A549 (cell line): ENCODE measurements around the gene DRD1.
"Not testable (repeated sequence)": the region's sequence is repeated elsewhere in the genome, so short reads cannot be mapped to it uniquely, and the experiment has no call there.

ENCODE experiments used
- CHD2 ChIP-seq: fragments of 150-350 bp; IDR thresholded peaks from 2 replicates; pipeline ENCODE4 v1.6.1; 2014; ENCODE audit warnings: low read length; ENCODE audit not compliant: partially characterized antibody
- EP300 ChIP-seq, 2 experiments: fragments of >200 bp; sonication (Bioruptor Twin); formaldehyde crosslinking; IDR thresholded peaks; 2 replicates in 1 of 2; 3 replicates in 1 of 2; pipeline ENCODE4 v1.6.1; 2016 to 2017
- GATA3 ChIP-seq: IDR thresholded peaks from 2 replicates; pipeline ENCODE4 v1.6.1; 2012; ENCODE audit warnings: borderline replicate concordance
- HOXA7 ChIP-seq: fragments of 250-450 bp; sonication (Bioruptor Pico); IDR thresholded peaks from 2 replicates; pipeline ENCODE4 v1.5.0; 2020; ENCODE audit warnings: mild to moderate bottlenecking, moderate library complexity
- JUNB ChIP-seq: fragments of >200 bp; sonication (Bioruptor Twin); formaldehyde crosslinking; IDR thresholded peaks from 2 replicates; pipeline ENCODE4 v1.6.1; 2016
- POLR2A ChIP-seq: IDR thresholded peaks from 2 replicates; pipeline ENCODE4 v1.6.1; 2012; ENCODE audit warnings: mild to moderate bottlenecking, low read length
- RAD21 ChIP-seq, 2 experiments: fragments of >200 bp in 1 of 2; sonication (Bioruptor Twin) in 1 of 2; formaldehyde crosslinking in 1 of 2; IDR thresholded peaks in 1 of 2; conservative IDR thresholded peaks in 1 of 2; 2 replicates in 1 of 2; 3 replicates in 1 of 2; pipeline ENCODE4 v1.6.1; 2012 to 2018; ENCODE audit warnings: inconsistent platforms in 1 of 2
- RCOR1 ChIP-seq: fragments of 150-350 bp; IDR thresholded peaks from 2 replicates; pipeline ENCODE4 v1.6.1; 2014; ENCODE audit warnings: antibody characterized with exemption, low read length, low read depth
- RFX5 ChIP-seq: fragments of 450-650 bp; IDR thresholded peaks from 2 replicates; pipeline ENCODE4 v1.7.1; 2014; ENCODE audit warnings: antibody characterized with exemption, mild to moderate bottlenecking, moderate library complexity
- SMC3 ChIP-seq: fragments of >200 bp; sonication (Bioruptor Twin); formaldehyde crosslinking; IDR thresholded peaks from 3 replicates; pipeline ENCODE4 v1.6.1; 2018; ENCODE audit warnings: inconsistent platforms
- ZFP36 ChIP-seq: fragments of 450-650 bp; IDR thresholded peaks from 2 replicates; pipeline ENCODE4 v1.6.1; 2014; ENCODE audit warnings: borderline replicate concordance; ENCODE audit not compliant: partially characterized antibody
- ZSCAN20 ChIP-seq: fragments of 250-450 bp; sonication (Bioruptor Pico); IDR thresholded peaks from 2 replicates; pipeline ENCODE4 v1.8.0; 2022; ENCODE audit warnings: mild to moderate bottlenecking, moderate library complexity
- TF ChIP-seq, protein P1 (sequence below): fragments of >200 bp; sonication (Bioruptor Twin); formaldehyde crosslinking; IDR thresholded peaks from 3 replicates; pipeline ENCODE4 v1.5.1; 2016
- TF ChIP-seq, protein P2 (sequence below): fragments of 200-600 bp; sonication (generic); IDR thresholded peaks from 2 replicates; pipeline ENCODE4 v1.6.1; 2016; ENCODE audit warnings: antibody characterized with exemption, mild to moderate bottlenecking, moderate library complexity

DNA sequence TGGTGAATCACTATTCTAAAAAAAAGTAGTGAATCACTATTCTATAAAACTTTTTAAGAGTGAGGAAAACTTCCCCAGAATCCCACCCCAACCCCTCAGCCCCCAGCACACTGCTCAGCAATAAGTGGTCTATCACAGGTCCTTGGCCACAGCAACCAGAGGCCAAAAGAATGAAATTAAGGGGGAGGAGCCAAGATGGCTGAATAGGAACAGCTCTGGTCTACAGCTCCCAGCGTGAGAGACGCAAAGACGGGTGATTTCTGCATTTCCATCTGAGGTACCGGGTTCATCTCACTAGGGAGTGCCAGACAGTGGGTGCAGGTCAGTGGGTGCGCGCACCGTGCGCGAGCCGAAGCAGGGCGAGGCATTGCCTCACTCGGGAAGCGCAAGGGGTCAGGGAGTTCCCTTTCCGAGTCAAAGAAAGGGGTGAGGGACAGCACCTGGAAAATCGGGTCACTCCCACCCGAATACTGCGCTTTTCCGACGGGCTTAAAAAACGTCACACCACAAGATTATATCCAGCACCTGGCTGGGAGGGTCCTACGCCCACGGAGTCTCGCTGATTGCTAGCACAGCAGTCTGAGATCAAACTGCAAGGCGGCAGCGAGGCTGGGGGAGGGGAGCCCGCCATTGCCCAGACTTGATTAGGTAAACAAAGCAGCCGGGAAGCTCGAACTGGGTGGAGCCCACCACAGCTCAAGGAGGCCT, 46.2 kb downstream of the DRD1 start:
- TF ChIP-seq SMC3; EP300 (IDR thresholded peaks at IDR 0.05); HOXA7; JUNB; POLR2A; GATA3; RFX5; RCOR1; RAD21 (conservative IDR thresholded peaks at IDR 0.05 in 1 of 2, IDR thresholded peaks at IDR 0.05 in 1 of 2); ZFP36; CHD2; ZSCAN20 (CRISPR knock-in tag): not testable (repeated sequence)
- TF ChIP-seq, protein P1, sequence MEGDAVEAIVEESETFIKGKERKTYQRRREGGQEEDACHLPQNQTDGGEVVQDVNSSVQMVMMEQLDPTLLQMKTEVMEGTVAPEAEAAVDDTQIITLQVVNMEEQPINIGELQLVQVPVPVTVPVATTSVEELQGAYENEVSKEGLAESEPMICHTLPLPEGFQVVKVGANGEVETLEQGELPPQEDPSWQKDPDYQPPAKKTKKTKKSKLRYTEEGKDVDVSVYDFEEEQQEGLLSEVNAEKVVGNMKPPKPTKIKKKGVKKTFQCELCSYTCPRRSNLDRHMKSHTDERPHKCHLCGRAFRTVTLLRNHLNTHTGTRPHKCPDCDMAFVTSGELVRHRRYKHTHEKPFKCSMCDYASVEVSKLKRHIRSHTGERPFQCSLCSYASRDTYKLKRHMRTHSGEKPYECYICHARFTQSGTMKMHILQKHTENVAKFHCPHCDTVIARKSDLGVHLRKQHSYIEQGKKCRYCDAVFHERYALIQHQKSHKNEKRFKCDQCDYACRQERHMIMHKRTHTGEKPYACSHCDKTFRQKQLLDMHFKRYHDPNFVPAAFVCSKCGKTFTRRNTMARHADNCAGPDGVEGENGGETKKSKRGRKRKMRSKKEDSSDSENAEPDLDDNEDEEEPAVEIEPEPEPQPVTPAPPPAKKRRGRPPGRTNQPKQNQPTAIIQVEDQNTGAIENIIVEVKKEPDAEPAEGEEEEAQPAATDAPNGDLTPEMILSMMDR: not testable (repeated sequence)
- TF ChIP-seq, protein P2, sequence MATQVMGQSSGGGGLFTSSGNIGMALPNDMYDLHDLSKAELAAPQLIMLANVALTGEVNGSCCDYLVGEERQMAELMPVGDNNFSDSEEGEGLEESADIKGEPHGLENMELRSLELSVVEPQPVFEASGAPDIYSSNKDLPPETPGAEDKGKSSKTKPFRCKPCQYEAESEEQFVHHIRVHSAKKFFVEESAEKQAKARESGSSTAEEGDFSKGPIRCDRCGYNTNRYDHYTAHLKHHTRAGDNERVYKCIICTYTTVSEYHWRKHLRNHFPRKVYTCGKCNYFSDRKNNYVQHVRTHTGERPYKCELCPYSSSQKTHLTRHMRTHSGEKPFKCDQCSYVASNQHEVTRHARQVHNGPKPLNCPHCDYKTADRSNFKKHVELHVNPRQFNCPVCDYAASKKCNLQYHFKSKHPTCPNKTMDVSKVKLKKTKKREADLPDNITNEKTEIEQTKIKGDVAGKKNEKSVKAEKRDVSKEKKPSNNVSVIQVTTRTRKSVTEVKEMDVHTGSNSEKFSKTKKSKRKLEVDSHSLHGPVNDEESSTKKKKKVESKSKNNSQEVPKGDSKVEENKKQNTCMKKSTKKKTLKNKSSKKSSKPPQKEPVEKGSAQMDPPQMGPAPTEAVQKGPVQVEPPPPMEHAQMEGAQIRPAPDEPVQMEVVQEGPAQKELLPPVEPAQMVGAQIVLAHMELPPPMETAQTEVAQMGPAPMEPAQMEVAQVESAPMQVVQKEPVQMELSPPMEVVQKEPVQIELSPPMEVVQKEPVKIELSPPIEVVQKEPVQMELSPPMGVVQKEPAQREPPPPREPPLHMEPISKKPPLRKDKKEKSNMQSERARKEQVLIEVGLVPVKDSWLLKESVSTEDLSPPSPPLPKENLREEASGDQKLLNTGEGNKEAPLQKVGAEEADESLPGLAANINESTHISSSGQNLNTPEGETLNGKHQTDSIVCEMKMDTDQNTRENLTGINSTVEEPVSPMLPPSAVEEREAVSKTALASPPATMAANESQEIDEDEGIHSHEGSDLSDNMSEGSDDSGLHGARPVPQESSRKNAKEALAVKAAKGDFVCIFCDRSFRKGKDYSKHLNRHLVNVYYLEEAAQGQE: not testable (repeated sequence)
